Measurements from ENCODE around the gene GNPTG. TPM values are rescaled to one million over a fixed set of nuclear protein-coding genes. Genes with fewer than 3 reads are reported as not detected.

The GNPTG gene
- total RNA-seq, 2 experiments from 2014 or later = 43.2 to 46.5 TPM

DNA sequence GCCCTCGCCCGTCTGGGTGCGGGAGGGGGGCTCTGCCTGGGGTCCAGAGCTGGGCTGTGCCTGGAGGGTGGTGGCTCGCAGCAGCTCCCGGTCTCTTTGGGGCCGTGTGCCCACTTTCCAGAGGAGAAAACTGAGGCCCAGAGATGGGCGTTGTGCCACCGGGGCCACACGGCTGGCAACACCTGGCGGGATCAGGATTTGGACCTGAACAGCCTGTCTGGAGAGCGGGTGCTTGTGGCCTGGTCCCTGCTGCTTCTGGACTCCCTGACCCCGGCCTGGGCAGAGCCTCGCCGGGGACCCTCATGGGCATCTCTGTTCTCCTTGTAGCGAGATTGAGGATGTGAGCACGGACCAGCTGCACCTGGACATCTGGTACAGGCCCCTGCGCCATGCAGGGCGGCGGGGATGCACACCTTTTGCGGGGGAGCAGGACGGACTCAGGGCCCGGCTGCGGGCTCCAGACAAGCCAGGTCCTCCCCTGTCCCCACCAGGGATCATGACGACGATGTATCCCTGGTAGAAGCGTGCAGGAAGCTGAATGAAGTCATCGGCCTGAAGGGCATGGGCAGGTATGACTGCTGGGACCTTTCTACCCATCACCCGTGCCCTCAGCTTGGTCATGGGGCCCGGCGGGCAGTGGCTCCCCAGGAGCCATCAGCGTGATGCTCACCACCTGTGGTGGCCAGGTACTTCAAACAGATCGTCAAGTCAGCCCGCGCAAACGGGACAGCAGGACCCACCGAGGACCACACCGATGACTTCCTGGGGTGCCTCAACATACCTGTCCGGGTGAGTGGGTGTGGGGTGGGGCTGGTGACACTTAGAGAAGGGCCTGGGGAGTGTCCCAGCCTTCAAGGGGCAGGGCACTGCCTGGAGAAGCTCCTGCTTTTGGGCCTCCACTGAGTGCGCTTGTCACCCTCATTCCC, 10.0 kb upstream of the GNPTG start:
- ATAC-seq (ENCODE audit: low read depth) (no peak), DNase-seq (no peak)
- POLR2A ChIA-PET = interaction anchor here (0.6 to 1.6 kb wide), 6 partner anchors 9 to 535 kb away, joined by 3 to 8 read pairs (median 5); no protein-coding TSS in a partner anchor
- Mint-ChIP-seq H3K4me3 (peak overlapping the region; percentile 74), H3K9me3 (no peaks in the 10 kb centered on the region), H3K36me3 (no peaks in the 10 kb centered on the region), H3K27ac (peak overlapping the region; percentile 63), H3K27me3 (no peaks in the 10 kb centered on the region), H3K4me1 (peaks cover 9% of the 10 kb centered on the region)

DNA sequence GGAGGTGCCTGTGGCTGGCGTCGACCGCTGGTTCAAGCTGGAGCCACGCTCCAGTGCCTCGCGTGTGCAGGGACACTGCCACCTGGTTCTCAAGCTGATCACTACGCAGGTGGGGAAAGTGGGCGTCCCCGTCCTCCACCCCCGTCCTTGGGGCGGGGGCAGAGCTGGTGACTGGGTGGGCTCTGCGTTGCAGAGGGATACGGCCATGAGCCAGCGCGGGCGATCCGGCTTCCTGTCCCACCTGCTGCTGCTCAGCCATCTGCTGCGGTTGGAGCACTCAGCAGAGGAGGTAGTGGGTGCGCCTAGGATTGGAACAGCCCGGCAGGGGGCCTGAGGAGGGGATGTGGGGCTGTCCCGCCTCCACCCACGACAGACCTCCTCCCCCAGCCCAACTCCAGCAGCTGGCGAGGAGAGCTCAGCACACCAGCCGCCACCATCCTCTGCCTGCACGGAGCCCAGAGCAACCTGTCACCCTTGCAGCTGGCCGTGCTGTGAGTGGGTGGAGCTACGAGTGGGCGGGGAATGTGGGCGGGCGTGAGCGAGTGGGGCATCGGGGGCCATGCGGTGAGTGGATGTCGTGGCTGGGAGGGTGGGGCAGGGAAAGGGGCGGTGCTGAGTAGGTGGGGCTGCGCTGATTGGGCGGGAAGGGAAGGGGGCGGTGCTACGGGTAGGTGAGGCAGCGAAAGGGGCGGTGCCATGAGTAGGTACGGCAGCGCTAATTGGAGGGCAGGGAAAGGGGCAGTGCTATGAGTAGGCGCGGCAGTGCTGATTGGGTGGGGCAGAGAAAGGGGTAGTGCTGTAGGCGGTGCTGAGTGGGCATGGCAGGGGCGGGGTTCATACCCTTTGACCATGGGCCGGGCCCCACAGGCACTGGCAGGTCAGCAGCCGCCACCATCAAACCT, 9.0 kb upstream of the GNPTG start:
- peaks cover 9% of the 10 kb centered on the region for H3K4me1 Mint-ChIP-seq
- H3K27me3 Mint-ChIP-seq = no peaks in the 10 kb centered on the region
- POLR2A ChIA-PET = interaction anchor here (0.6 to 1.6 kb wide), 9 partner anchors 8 to 536 kb away, joined by 3 to 8 read pairs (median 4); partner anchors contain the start of genes UBE2I and UQCC4
- H3K9me3 Mint-ChIP-seq = no peaks in the 10 kb centered on the region
- peak overlapping the region; percentile 63 for H3K27ac Mint-ChIP-seq
- no peaks in the 10 kb centered on the region for H3K36me3 Mint-ChIP-seq
- ATAC-seq (ENCODE audit: low read depth) (peak; percentile 90), DNase-seq (peak; percentile 96)
- H3K4me3 Mint-ChIP-seq = peak overlapping the region; percentile 74

DNA sequence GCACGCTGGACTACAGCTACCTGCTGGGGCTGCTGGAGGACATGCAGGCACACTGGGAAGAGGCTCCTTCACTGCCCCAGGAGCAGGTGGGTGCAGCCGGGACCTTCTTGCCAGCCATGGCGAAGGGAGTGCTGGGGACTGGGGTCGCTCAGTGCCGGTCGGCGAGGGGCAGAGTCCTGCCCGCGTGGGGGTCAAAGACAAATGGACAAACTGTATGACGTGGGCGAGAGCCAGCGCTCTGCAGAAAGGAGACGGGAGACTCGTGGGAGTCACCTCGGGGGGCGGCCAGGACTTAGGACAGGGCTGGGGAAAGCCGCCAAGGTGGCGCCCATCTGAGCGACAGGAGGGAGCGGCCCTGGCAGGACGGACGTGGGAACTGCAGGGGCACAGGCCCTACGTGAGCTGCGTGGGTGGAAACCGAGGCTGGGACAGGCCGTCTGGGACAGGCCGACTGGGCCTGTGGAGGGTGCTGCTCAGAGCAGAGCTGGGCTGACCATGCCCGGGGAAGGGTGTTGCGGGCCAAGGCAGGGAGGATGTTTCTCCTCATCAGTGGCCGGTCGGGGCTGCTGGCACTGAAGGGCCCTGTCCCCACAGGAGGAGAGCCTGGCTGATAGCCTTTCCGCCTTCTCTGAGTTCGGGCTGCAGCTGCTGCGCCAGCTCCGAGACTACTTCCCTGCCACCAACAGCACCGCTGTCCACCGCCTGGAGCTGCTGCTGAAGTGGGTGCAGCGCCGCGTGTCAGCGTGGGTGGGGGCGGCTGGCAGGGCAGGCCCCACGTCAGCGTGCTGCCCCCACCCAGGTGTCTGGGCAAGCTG, 8.1 kb upstream of the GNPTG start:
- no peaks in the 10 kb centered on the region for H3K9me3 Mint-ChIP-seq
- POLR2A ChIA-PET = interaction anchor here (0.8 to 1.6 kb wide), 5 partner anchors 7 to 77 kb away, joined by 3 to 7 read pairs (median 4); partner anchors contain the start of genes UBE2I and UQCC4
- peaks cover 9% of the 10 kb centered on the region for H3K4me1 Mint-ChIP-seq
- ATAC-seq (ENCODE audit: low read depth) = no peak
- H3K27ac Mint-ChIP-seq = peak overlapping the region; percentile 58
- no peaks in the 10 kb centered on the region for H3K27me3 Mint-ChIP-seq
- H3K36me3 Mint-ChIP-seq = no peaks in the 10 kb centered on the region
- H3K4me3 Mint-ChIP-seq = peak overlapping the region; percentile 74
- no peak for DNase-seq

DNA sequence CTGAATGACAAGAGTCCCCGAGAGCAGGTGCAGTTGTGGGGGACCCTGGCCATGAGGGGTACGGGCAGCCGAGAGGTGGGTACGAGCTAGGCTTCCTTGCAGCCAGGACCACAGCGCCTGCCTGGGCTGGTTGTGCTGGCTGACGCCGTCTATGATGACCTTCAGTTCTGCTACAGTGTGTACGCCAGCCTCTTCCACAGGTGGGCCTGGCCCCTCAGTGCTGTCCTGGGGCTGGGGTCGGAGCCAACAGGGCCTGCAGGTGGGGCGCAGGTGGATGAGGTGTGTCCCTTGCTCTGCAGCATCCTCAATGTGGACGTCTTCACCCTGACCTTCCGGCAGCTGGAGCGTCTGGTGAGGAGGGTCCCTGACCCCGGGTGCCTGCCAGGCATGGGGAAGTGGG, 7.2 kb upstream of the GNPTG start:
- DNase-seq (no peak), ATAC-seq (ENCODE audit: low read depth) (no peak)
- Mint-ChIP-seq H3K27ac (no peak overlapping the region), H3K4me3 (no peak overlapping the region), H3K4me1 (peaks cover 9% of the 10 kb centered on the region), H3K9me3 (no peaks in the 10 kb centered on the region), H3K36me3 (no peaks in the 10 kb centered on the region), H3K27me3 (no peaks in the 10 kb centered on the region)
- POLR2A ChIA-PET = interaction anchor here (1.2 kb wide), 1 partner anchor 76 kb away, joined by 3 read pairs; the partner anchor contains the start of gene UQCC4

DNA sequence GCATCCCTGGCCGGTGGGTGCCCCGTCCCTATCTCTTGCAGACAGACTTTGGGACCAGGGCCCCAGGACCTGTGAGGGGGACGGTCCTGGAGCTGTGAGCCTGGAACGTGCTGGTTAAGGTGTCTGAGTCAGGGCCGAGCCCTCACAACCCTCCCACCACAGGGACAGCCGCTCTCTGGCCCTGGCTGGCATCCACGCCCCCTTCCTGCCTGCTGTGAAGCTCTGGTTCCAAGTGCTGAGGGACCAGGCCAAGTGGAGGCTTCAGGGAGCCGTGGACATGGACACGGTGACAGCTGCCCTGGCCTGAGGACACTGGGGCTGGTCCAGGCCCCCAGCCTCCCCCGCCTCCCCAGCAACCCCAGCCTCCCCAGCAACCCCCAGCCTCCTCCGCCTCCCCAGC, 6.6 kb upstream of the GNPTG start:
- POLR2A ChIA-PET = no interaction called here
- Mint-ChIP-seq H3K4me3 (no peak overlapping the region), H3K36me3 (no peaks in the 10 kb centered on the region), H3K27ac (no peak overlapping the region), H3K4me1 (peaks cover 10% of the 10 kb centered on the region), H3K27me3 (no peaks in the 10 kb centered on the region), H3K9me3 (no peaks in the 10 kb centered on the region)
- DNase-seq (no peak), ATAC-seq (ENCODE audit: low read depth) (no peak)

DNA sequence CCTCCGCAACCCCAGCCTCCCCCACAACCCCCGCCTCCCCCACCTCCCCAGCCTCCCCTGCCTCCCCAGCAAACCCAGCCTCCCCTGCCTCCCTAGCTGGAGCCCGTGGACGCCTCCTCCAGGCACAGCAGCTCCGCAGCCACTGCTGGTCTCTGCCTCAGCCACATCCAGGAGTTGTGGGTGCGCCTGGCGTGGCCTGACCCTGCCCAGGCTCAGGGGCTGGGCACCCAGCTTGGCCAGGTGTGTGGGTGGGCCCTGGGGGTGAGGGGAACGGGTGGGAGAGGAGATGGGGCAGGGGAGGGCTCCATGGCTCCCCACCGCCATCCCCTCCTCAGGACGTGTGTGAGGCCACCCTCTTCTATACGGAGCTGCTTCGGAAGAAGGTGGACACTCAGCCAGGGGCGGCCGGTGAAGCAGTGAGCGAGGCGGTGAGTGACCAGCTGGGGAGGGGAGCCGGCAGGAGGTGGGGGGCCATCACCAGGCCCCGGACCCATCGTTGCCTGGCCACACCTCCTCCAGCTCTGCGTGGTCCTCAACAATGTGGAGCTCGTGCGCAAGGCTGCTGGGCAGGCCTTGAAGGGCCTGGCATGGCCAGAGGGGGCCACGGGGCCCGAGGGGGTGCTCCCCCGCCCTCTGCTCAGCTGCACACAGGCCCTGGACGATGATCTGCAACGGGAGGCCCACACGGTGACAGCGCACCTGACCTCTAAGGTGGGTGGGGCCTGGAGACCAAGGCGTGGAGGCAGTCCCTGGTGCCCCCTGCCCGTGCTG, 5.9 kb upstream of the GNPTG start:
- no peak for ATAC-seq (ENCODE audit: low read depth)
- POLR2A ChIA-PET = no interaction called here

DNA sequence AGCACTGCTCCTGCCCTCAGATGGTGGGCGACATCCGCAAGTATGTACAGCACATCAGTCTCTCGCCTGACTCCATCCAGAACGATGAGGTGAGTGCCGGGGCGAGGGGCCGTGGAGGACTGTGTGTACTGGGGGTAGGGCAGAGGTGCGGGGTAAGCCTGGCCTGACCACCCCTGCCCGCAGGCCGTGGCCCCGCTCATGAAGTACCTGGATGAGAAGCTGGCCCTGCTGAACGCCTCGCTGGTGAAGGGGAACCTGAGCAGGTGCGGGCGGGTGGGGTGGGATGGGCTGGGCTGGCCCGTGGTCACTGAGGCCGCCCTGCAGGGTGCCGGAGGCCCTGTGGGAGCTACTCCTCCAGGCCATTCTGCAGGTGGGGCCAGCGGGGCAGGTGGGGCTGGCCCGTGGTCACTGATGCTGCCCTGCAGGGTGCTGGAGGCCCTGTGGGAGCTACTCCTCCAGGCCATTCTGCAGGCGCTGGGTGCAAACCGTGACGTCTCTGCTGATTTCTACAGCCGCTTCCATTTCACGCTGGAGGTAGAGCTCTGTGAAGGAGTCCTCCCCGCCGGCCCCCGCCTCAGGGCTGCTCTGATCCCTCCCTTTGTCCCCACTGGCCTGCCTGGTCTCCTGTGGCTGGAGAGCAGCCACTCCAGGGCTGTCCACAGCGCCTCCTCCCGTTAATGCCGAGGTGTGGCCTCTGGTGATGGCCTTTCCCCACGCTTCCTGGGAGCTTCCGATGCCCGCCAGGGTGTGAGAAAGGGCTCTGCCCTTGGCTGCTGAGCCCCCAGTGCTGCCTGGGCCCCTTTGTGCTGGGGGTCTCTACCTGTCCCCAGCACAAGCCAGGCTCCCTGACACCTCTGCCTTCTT, 5.1 kb upstream of the GNPTG start:
- Mint-ChIP-seq H3K27ac (no peak overlapping the region), H3K36me3 (no peaks in the 10 kb centered on the region), H3K4me1 (peaks cover 16% of the 10 kb centered on the region), H3K4me3 (no peak overlapping the region), H3K27me3 (no peaks in the 10 kb centered on the region), H3K9me3 (no peaks in the 10 kb centered on the region)
- ATAC-seq (ENCODE audit: low read depth) = no peak
- POLR2A ChIA-PET = interaction anchor here (0.5 kb wide), 1 partner anchor 22 kb away, joined by 4 read pairs; no protein-coding TSS in a partner anchor
- DNase-seq = no peak

More for the DNA sequence above, 5.9 kb upstream of the GNPTG start:
- no peak for DNase-seq
- Mint-ChIP-seq H3K9me3 (no peaks in the 10 kb centered on the region), H3K27ac (no peak overlapping the region), H3K36me3 (no peaks in the 10 kb centered on the region), H3K4me1 (peaks cover 16% of the 10 kb centered on the region), H3K27me3 (no peaks in the 10 kb centered on the region), H3K4me3 (no peak overlapping the region)

DNA sequence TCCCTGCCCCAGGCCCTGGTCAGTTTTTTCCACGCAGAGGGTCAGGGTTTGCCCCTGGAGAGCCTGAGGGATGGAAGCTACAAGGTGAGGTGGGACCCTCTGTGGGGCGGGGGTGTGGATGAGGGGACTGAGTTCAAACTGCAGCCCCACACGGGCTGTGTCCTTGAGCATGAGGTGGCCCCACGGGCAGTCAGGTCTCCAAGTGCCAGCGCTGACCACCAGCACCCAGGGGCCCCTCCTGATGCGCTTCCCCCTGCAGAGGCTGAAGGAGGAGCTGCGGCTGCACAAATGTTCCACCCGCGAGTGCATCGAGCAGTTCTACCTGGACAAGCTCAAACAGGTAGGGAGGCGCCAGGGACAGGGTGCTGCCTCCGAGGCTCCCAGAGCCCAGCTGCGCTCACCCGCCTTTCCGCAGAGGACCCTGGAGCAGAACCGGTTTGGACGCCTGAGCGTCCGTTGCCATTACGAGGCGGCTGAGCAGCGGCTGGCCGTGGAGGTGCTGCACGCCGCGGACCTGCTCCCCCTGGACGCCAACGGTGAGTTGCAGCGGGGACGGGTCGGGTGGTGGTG, 4.4 kb upstream of the GNPTG start:
- POLR2A ChIA-PET = no interaction called here
- Mint-ChIP-seq H3K4me1 (peaks cover 17% of the 10 kb centered on the region), H3K27ac (no peak overlapping the region), H3K27me3 (no peaks in the 10 kb centered on the region), H3K36me3 (no peaks in the 10 kb centered on the region), H3K4me3 (no peak overlapping the region), H3K9me3 (no peaks in the 10 kb centered on the region)
- DNase-seq = no peak
- ATAC-seq (ENCODE audit: low read depth) = no peak

DNA sequence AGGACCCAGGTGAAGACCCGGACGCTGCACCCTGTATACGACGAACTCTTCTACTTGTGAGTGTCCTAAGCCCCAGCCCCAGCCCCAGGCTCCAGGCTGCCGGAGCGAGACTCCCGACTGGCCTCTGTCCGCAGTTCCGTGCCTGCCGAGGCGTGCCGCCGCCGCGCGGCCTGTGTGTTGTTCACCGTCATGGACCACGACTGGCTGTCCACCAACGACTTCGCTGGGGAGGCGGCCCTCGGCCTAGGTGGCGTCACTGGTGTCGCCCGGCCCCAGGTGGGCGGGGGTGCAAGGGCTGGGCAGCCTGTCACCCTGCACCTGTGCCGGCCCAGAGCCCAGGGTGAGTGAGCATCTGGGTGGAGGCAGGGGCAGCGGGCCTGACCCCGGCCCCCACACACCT, 3.8 kb upstream of the GNPTG start:
- POLR2A ChIA-PET = no interaction called here
- Mint-ChIP-seq H3K4me1 (peaks cover 19% of the 10 kb centered on the region), H3K36me3 (no peaks in the 10 kb centered on the region), H3K27ac (no peak overlapping the region), H3K9me3 (no peaks in the 10 kb centered on the region), H3K4me3 (no peak overlapping the region), H3K27me3 (no peaks in the 10 kb centered on the region)
- ATAC-seq (ENCODE audit: low read depth) = no peak
- DNase-seq = no peak

DNA sequence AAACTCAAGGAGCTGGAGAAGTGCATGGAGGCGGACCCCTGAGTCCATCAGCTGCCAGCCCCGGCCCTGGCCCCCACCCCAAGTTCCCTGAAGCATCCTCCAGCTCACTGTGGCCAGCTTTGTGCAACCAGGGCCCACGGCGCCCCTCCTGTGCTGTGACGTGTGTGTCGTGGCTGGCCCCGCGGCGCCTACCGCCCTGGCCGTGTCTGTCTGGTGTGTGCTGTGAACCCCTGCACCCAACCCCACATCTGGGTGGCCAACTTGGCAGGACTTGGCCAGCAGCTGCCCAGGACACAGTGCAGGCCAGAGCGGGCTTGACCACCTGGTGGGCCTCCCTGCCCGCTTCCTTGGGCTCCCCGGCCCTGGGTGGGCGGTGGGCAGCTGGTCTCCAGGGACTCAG, 3.3 kb upstream of the GNPTG start:
- ATAC-seq (ENCODE audit: low read depth) (no peak), DNase-seq (no peak)
- POLR2A ChIA-PET = interaction anchor here (0.9 kb wide), 1 partner anchor 13 kb away, joined by 3 read pairs; no protein-coding TSS in a partner anchor
- Mint-ChIP-seq H3K9me3 (no peaks in the 10 kb centered on the region), H3K27me3 (no peaks in the 10 kb centered on the region), H3K4me3 (no peak overlapping the region), H3K36me3 (no peaks in the 10 kb centered on the region), H3K27ac (no peak overlapping the region), H3K4me1 (peaks cover 18% of the 10 kb centered on the region)

DNA sequence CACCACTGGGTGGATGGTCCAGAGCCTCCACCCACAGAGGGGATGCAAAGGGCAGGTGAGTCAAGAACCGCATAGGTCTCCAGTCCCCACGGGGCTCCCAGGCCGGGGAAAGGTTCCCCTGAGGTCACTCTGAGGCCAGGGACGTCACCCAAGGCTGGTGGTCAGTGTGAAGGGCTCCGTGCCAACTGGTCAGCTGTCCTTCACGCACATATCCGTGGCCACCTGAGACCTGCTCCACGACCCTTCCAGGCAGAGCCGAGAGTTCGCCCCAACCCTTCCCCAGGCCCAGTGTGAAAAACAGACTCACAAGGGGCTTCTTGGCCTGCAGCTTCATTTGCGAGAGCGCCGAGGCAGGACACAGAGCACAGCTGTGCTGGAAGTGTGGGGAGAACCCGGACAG, 2.8 kb upstream of the GNPTG start:
- DNase-seq (no peak), ATAC-seq (ENCODE audit: low read depth) (no peak)
- Mint-ChIP-seq H3K27ac (no peak overlapping the region), H3K4me3 (no peak overlapping the region), H3K4me1 (peaks cover 21% of the 10 kb centered on the region), H3K36me3 (no peaks in the 10 kb centered on the region), H3K27me3 (no peaks in the 10 kb centered on the region), H3K9me3 (no peaks in the 10 kb centered on the region)
- POLR2A ChIA-PET = interaction anchor here (0.9 kb wide), 1 partner anchor 14 kb away, joined by 3 read pairs; no protein-coding TSS in a partner anchor

All from activated naive CD8-positive, alpha-beta T cell treated with anti-CD3 and anti-CD28 coated beads, Interleukin-2, amount 10 ng/mL, durations not matched to agents 7 days and 5 days (primary cell).